Measurements from ENCODE around the gene CHRNB4. TPM values are rescaled to one million over a fixed set of nuclear protein-coding genes. Genes with fewer than 3 reads are reported as not detected.

Gene CHRNB4
- total and polyA plus RNA-seq, 2 of the 8 experiments (the other 6 are each of a cell fraction or from before 2014, with no cell fraction given), result 2.4 to 4.5 TPM

- no peak for TF ChIP-seq GABPA (IDR thresholded peaks at IDR 0.05; ENCODE audit: borderline replicate concordance, insufficient read depth, low read length)
- TF ChIP-seq TAF7 (optimal IDR thresholded peaks at IDR 0.05; ENCODE audit: borderline replicate concordance, low read depth, low read length), result no peak
- no peak for TF ChIP-seq NRF1 (IDR thresholded peaks at IDR 0.05; ENCODE audit: low read depth, low read length)
- TF ChIP-seq BRCA1 (IDR thresholded peaks at IDR 0.05; ENCODE audit: low read depth, low read length), result no peak
- no peak for TF ChIP-seq SP2 (IDR thresholded peaks at IDR 0.05; ENCODE audit: low read length)
- no peak for TF ChIP-seq CTBP2 (IDR thresholded peaks at IDR 0.05; ENCODE audit: borderline replicate concordance, insufficient read depth, insufficient read length, low read length)
- no peak for TF ChIP-seq RAD21 (IDR thresholded peaks at IDR 0.05 in 1 of 2, conservative IDR thresholded peaks at IDR 0.05 in 1 of 2; ENCODE audit: low read depth in 2 of 2, low read length in 2 of 2)
Observed at GRCh38 chr15:78628227-78628626, 12.8 kb downstream of the CHRNB4 start (continued).
